ENCODE measurements around the gene LITAF.
"Not testable (repeated sequence)": the region's sequence is repeated elsewhere in the genome, so short reads cannot be mapped to it uniquely, and the experiment has no call there.

The LITAF gene

GRCh38 chr16:11601425-11601824, 14.7 kb upstream of the LITAF start:
- no peak for DNase-seq (ENCODE audit: low spot score)
- no peak for FAIRE-seq

DNA sequence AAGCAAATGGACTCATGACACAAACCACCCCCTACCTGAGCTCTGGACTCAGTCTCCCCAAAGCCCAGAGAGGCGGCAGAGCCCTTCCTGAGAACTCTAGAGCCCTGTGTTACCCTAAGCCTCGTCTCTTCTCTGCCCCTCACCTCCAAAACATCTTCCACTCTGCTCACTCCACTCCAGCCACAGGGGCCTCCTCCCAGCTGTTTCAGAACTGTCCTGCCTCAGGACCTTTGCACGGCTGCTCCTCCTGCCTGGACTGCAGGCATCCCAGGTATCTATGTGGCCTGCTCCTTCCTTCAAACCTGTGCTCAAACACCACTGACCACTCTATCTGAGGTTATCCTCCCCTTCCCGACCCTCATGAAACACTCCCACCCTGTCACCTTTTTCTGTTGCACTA, 12.9 kb upstream of the LITAF start:
- DNase-seq (ENCODE audit: low spot score): no peak
- FAIRE-seq: no peak

DNA sequence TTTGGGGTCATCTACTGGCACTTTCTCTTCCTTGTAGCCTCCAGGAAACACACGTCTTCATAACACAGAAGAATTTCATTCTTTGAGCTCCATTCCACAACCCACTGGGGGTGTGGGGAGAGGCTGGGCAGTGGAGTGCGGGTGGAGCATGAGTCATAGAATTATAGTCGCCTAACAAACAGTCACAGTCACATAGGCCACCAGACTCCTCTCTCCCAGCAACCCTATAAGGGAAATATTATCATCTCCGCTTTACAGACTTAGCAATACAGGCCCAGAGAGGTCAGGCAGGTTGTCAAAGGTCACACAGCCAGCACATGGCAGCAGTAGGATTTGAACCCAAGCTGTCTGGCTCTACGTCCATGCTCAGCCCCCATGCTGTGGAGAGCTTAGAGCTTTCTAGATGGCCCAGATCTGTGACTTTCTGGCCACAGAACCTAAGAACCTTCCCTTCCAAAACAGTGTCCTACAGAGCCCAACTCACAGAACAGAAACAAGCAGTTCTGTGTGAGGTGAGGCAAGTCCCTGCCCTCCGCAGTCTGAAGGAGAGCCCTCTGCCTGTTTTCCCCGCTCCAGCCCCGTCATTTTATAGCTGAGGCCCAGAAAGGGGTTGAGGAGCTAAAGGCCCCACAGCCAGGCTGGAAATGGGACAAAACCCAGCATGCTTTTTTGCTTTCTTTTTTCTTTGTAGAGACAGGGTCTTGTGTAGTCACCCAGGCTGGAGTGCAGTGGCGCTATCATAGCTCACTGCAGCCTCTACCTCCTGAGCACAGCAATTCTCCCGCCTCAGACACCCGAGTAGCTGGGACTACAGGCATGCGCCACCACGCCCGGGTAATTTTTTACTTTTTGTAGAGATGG, 10.7 kb upstream of the LITAF start:
- DNase-seq (ENCODE audit: low spot score) (no peak), FAIRE-seq (peak; percentile 35)

DNA sequence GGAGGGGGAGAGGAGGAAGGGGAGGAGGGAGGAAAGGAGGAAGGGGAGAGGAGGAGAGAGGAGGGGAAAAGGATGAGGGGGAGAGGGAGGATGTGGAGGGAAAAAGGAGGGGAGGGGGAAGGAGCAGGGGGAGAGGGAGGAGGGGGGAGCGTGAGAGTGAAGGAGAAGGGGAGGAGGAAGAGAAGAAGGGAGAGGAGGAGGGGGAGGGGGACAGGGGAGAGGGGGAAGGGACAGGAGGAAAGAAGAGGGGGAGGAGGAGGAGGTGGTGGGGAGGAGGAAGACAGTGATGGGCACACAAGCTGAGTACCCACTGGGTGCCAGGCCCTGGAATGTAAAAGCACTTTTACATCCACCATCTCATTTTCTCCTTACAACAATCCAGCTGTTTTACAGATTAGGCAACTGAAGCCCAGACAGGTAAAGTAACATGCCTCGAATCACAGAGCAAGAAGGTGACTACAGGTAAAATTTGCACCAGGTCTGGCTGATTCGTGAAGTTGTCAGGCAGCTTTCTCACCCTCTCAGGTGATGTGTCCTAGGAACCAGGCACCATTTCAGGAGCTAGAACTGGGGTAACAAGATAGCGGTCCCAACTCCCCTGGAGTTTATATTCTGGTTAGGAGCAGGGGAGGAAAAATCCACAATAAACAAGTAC, 10.0 kb upstream of the LITAF start:
- FAIRE-seq (no peak), DNase-seq (ENCODE audit: low spot score) (no peak)

DNA sequence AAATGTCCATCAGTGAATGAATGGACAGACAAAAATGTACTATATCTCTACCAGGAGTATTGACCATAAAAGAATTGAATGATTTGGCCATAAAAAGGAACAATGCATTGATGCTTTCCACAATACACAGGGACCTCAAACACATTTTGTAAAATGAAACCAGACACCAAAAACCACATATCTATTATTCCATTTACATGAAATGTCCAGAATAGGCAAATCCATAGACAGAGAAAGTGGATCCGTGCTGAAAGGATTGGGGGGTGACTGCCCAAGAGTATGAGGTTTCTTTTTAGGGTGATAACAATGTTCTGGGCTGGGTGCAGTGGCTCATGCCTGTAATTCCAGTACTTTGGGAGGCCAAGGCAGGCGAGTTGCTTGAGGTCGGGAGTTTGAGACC, 6.9 kb upstream of the LITAF start:
- DNase-seq (ENCODE audit: low spot score) (no peak), FAIRE-seq (no peak)

DNA sequence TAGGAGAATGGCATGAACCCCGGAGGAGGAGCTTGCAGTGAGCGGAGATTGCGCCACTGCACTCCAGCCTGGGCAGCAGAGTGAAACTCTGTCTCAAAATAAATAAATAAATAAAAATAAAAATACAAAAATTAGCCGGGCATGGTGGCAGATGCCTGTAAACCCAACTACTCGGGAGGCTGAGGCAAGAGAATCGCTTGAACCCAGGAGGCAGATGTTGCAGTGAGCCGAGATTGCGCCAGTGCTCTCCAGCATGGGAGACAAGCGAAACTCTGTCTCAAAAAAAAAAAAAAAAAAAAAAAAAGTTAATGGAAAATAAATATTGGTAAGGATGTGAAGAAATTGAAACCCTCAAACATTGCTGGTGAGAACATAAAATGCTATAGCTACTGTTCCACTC, 6.4 kb upstream of the LITAF start:
- FAIRE-seq; DNase-seq (ENCODE audit: low spot score): not testable (repeated sequence)

DNA sequence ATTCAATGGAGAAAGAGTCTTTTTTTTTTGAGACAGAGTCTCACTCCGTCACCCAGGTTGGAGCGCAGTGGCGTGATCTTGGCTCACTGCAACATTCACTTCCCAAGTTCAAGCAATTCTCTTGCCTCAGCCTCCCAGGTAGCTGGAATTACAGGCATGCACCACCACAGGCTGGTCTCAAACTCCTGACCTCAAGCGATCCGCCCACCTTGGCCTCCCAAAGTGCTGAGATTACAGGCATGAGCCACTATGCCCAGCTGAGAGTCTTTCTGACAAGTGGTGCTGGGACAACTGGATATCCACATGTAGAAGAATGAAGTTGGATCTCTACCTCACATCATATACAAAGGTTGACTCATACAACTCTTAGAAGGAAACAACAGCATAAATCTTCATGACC, 4.9 kb upstream of the LITAF start:
- FAIRE-seq; DNase-seq (ENCODE audit: low spot score): not testable (repeated sequence)

- FAIRE-seq (no peak), DNase-seq (ENCODE audit: low spot score) (no peak)
Observed at GRCh38 chr16:11589198-11589550, 2.5 kb upstream of the LITAF start.

DNA sequence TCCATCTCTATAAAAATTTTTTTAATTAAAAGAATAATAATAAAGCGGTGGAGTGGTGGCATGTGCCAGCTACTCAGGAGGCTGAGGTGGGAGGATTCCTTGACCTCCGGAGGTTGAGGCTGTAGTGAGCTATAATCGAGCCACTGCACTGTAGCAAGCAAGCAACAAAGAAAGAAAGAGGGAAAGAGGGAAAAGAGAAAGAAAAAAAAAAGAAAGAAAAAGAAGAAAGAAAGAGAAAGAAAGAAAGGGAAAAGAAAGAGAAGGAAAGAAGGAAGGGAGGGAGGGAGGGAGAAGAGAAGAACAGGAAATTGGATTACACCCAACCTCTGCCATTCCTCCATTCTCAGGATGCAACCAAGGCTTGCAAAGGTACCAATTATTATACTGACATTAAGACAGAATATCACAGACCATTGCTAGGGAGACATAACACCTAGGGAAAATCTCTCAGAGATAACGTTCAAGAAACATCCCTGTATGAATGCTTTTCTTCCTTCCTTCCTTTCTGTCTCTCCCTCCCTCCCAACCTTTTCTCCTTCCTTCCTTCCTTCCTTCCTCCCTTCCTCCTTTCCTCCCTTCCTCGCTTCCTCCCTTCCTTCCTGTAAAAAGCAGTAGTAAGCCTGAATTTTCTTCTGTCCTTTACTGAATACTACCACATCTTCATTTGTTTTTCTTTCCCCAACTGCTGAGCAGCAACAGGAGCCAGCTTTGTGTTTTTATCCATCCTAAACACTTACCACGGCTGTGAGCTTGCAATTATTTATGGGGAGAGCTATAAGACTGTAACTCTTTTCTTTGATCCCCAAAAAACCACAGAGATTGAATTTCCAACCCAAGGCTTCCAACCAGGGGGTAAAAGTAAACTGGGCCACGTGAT, 1.8 kb upstream of the LITAF start:
- no peak for DNase-seq (ENCODE audit: low spot score)
- no peak for FAIRE-seq

DNA sequence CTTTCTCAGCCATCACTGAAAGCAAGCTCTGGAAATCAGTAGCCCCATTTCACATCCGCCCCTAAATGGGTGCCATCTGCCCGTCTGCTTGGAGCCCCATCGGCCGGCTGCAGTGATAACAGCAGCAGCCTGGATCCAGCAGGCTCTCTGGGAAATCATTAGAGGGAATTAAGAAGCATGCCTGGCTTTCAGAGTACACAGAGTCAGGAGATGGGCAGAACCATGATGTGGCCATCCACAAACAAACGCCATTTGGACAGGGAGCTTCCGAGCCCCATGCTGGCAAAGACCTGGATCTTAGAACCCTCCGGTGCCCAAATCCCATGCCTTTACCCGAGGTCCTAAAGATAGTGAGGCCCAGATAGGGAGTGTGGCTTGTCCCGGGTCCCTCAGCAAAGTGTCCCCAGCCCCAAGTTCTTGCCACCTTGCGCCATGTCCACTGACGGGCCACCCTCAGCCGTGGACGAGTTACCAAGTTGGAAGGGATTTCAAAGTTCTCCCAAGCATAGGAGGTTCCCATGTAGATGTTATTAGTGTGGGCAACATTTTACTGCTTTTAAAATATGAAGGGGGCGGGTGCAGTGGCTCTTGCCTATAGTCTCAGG, 1.0 kb upstream of the LITAF start:
- DNase-seq (ENCODE audit: low spot score): no peak
- FAIRE-seq: no peak

- no peak for FAIRE-seq
Observed at GRCh38 chr16:11586378-11586855, 302 bp downstream of the LITAF start.

DNA sequence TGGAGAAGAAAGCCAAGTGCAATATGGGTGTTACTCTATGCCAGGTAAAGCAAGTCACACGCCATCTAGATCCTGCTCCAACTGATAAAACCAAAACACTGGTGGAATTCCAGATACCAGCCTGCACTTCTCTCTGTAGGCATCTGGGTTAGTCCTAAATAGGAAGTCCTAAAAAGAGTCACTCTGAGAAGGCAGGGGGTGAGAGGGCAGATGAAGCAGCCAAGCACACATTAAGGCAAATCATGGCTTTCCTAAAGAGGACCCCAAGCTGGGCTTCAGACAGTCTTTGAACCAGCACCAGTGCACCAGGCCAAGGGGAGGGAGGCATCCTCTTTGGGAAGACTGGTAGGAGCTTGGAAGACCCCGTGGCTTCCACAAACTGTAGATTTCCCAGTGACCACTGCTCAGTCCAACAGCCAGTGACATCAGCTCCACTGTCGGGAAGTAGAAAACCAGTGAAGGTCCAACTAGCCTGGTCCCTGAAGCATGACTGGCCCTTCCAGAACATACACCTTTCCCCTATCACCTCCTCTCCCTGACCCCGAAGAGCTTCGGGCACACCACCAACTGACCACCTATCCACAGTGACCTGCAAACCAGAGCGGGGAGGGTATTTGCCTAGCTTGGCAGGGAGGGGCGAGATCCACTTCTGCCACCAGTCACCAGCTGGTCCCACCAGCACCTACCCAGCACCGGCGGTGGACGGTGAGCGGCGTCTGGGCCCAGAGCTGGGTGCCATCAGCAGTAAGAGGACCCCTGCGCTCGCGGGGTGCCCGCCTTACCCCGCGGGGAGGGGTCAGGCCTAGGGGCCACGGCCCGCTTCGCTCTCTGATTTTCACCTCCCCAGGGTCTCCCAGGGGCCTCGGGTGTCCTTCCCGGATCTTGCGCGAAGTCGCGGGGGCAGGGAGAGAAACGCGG, 1.0 kb downstream of the LITAF start:
- FAIRE-seq: no peak
- DNase-seq (ENCODE audit: low spot score): peak; percentile 30

More at GRCh38 chr16:11586378-11586855, 302 bp downstream of the LITAF start:
- no peak for DNase-seq (ENCODE audit: low spot score)

DNA sequence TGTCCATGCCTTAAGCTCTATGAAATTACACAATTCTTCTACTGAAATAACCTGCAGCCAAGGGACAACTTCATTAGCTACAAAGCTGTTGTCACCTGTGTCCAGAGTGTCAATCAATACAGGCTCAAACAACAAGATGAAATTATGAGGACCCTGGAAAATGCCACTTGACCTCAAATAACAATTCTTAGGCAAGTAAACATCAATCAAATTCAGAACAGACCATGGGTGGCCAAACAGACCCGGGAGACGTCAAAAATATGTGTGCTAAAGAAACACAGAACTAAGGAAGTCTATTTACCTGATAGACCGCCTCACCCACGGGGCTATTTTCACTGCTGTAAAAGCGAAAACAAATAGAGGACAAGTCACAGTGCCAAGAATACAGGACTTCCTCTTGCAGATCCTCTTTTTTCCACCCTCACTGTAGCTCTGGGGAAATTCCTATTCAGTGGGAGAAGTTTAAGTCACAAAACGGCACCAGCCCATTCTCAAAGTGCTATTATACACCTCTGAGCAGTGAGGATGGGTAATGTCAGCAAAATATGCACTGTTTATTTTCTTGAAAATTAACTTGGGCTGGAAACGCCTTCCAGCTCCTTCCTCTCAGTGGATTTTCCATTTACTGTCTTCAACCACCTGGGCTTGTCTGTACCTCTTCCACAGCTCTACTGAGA, 2.7 kb downstream of the LITAF start:
- no peak for FAIRE-seq
- no peak for DNase-seq (ENCODE audit: low spot score)

GRCh38 chr16:11583166-11583565, 3.6 kb downstream of the LITAF start:
- FAIRE-seq: no peak
- no peak for DNase-seq (ENCODE audit: low spot score)

- DNase-seq (ENCODE audit: low spot score): no peak
- FAIRE-seq: no peak
Observed at GRCh38 chr16:11582157-11582814, 4.4 kb downstream of the LITAF start.

DNA sequence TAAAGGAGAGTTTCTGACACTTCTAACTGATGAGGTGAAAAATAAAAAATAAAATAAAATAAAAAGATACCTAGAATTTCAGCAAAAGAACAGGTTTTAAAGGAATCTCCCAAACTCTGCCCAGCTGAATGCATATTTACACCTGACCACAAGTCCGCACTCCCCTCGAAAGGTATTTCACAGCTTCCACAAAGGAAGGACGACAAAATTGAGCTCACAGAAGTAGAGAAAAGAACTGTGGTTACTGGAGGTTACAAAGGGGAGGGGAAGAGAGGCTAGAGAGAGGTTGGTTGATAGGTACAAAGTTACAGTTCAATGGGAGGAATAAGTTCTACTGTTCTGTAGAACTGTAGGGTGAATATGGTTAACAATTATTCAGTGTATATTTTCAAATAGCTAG, 5.0 kb downstream of the LITAF start:
- no peak for DNase-seq (ENCODE audit: low spot score)
- no peak for FAIRE-seq

GRCh38 chr16:11580451-11581086, 6.2 kb downstream of the LITAF start:
- DNase-seq (ENCODE audit: low spot score) (no peak), FAIRE-seq (no peak)

DNA sequence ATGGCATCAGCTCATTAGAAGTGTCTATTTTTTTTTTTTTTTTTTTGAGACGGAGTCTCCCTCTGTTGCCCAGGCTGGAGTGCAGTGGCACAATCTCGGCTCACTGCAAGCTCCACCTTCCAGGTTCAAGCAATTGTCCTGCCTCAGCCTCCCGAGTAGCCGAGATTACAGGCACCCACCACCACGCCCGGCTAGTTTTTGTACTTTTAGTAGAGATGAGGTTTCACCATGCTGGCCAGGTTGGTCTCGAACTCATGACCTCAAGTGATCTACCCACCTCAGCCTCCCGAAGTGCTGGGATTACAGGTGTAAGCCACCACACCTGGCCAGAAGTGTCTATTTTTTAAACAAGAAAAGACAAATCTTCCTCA, 9.4 kb downstream of the LITAF start:
- not testable (repeated sequence) for FAIRE-seq; DNase-seq (ENCODE audit: low spot score)

Measured in urothelium cell line (cell line).